K562 (cell line): ENCODE measurements around the gene OR10T2. TPM values are rescaled to one million over a fixed set of nuclear protein-coding genes. Genes with fewer than 3 reads are reported as not detected.

Experiments used
- ATAC-seq: fragments of 200-7000 bp; cut with Tn5 transposase; 3 replicates; pipeline ENCODE4 v1.9.1; 2020; ENCODE audit warnings: moderate library complexity
- BruUV-seq: library from RNA; stranded (reverse); fragments of 400-500 nt; replicated peaks from 2 replicates; lab custom pipeline; 2021; lab: Mats Ljungman, UMichigan
- CTCF ChIA-PET: fragments of 300-600 bp; formaldehyde crosslinking; extraction: SDS; loops from one replicate; lab custom pipeline; 2021; ENCODE audit warnings: low intra/inter-chr PET ratio; lab: Yijun Ruan, JAX
- POLR2A ChIA-PET: fragments of 300-600, 350-650 bp; sonication (Branson Sonifier 250); formaldehyde crosslinking; extraction: SDS; loops from one replicate; lab custom pipeline; 2021; ENCODE audit warnings: antibody characterized with exemption, inconsistent platforms; lab: Yijun Ruan, JAX
- DNase-seq, 4 experiments: peaks; one replicate each; pipeline versions ENCODE4 v3.0.0 to v3.0.0-alpha.2; 2011 to 2018; ENCODE audit warnings: low spot score in 3 of 4, mixed read lengths in 3 of 4; ENCODE audit errors: extremely low read depth in 1 of 4
- FAIRE-seq: peaks from 2 replicates; lab custom pipeline; 2011; peaks lifted over from hg19 to GRCh38; lab: Jason Lieb, UNC
- H2AFZ ChIP-seq: 2 replicates; pipeline ENCODE4 v1.6.0; 2011; ENCODE audit warnings: low read depth, low read length, control low read depth, inconsistent platforms
- H3K27ac ChIP-seq: fragments of 200-600 bp; 3 replicates; pipeline ENCODE4 v1.8.0; 2011; ENCODE audit warnings: low read depth, mild to moderate bottlenecking, control low read depth, inconsistent platforms, low read length, moderate library complexity, mixed read lengths; ENCODE audit errors: extremely low read depth
- H3K27me3 ChIP-seq, 2 experiments: fragments of 300-600 bp in 1 of 2; 2 replicates in 1 of 2; 3 replicates in 1 of 2; pipeline versions ENCODE4 v1.6.0 to v1.8.0; 2011; ENCODE audit warnings: inconsistent platforms in 2 of 2, low read length in 2 of 2, mild to moderate bottlenecking in 1 of 2, mixed read lengths in 1 of 2, moderate library complexity in 1 of 2; ENCODE audit not compliant: control insufficient read depth in 2 of 2, insufficient read depth in 2 of 2
- H3K36me3 ChIP-seq: fragments of 300-600 bp; 3 replicates; pipeline ENCODE4 v1.8.0; 2011; ENCODE audit warnings: mild to moderate bottlenecking, low read length, inconsistent platforms; ENCODE audit not compliant: control insufficient read depth, insufficient read depth
- H3K4me1 ChIP-seq, 2 experiments: fragments of 200-600 bp in 1 of 2; replicated peaks in 1 of 2; 2 replicates in 1 of 2; 3 replicates in 1 of 2; pipeline versions ENCODE4 v1.5.1 to v1.8.0; 2011; ENCODE audit warnings: inconsistent platforms in 2 of 2, low read length in 2 of 2, mild to moderate bottlenecking in 1 of 2, mixed read lengths in 1 of 2, moderate library complexity in 1 of 2; ENCODE audit not compliant: control insufficient read depth in 2 of 2, insufficient read depth in 2 of 2
- H3K4me2 ChIP-seq: 2 replicates; pipeline ENCODE4 v1.6.1; 2011; ENCODE audit warnings: low read length, control low read depth, inconsistent platforms, mixed read lengths; ENCODE audit not compliant: insufficient read depth
- H3K4me3 ChIP-seq: fragments of 200-600 bp; sonication (generic), shearing (Covaris generic); 2 replicates; pipeline ENCODE4 v1.5.1; 2016; ENCODE audit warnings: control low read depth, inconsistent platforms
- H3K79me2 ChIP-seq: fragments of 200-600 bp; 3 replicates; pipeline ENCODE4 v1.8.0; 2011; ENCODE audit warnings: low read length, inconsistent platforms; ENCODE audit not compliant: control insufficient read depth, insufficient read depth
- H3K9ac ChIP-seq, 2 experiments: 2 replicates each; pipeline versions ENCODE4 v1.6.0 to v1.6.1; 2011; ENCODE audit warnings: low read depth in 2 of 2, low read length in 2 of 2, control low read depth in 1 of 2, inconsistent platforms in 1 of 2, mild to moderate bottlenecking in 1 of 2, mixed read lengths in 1 of 2; ENCODE audit not compliant: insufficient read depth in 1 of 2
- H3K9me1 ChIP-seq: one replicate; pipeline ENCODE4 v1.6.0; 2011; ENCODE audit warnings: inconsistent platforms, mild to moderate bottlenecking, low read length, moderate library complexity; ENCODE audit not compliant: control insufficient read depth, insufficient read depth
- H3K9me3 ChIP-seq: replicated peaks from 2 replicates; pipeline ENCODE4 v1.5.1; 2011; ENCODE audit warnings: low read depth, low read length, inconsistent platforms; ENCODE audit not compliant: control insufficient read depth, insufficient read depth
- H4K20me1 ChIP-seq: replicated peaks from 2 replicates; pipeline ENCODE4 v1.6.1; 2011; ENCODE audit warnings: low read length, inconsistent platforms, mixed read lengths; ENCODE audit not compliant: control insufficient read depth, insufficient read depth
- CAMTA2 ChIP-seq: fragments of 250-450 bp; sonication (Bioruptor Pico); conservative IDR thresholded peaks from 2 replicates; pipeline ENCODE4 v1.5.1; 2022
- CHD1 ChIP-seq: fragments of 200-600 bp; sonication (generic); IDR thresholded peaks from one replicate; pipeline ENCODE4 v1.6.1; 2012; ENCODE audit warnings: mild to moderate bottlenecking, moderate library complexity, low read length, inconsistent platforms
- DPF2 ChIP-seq: fragments of 450-650 bp; IDR thresholded peaks from 2 replicates; pipeline ENCODE4 v1.6.1; 2016
- ETV6 ChIP-seq, 3 experiments: fragments of 150-350 bp in 1 of 3; sonication (generic) in 1 of 3; formaldehyde crosslinking in 1 of 3; IDR thresholded peaks; 2 replicates each; pipeline versions ENCODE4 v1.6.1 to v1.8.0; 2014 to 2022; ENCODE audit warnings: borderline replicate concordance in 2 of 3, low read depth in 2 of 3, antibody characterized with exemption in 1 of 3, low read length in 1 of 3, mild to moderate bottlenecking in 1 of 3, missing genetic modification reagents in 1 of 3
- HEY1 ChIP-seq: fragments of 250-450 bp; sonication (Bioruptor Pico); IDR thresholded peaks from 2 replicates; pipeline ENCODE4 v1.5.0; 2020; ENCODE audit warnings: mild to moderate bottlenecking, moderate library complexity, borderline replicate concordance
- MTF1 ChIP-seq: fragments of 250-450 bp; sonication (Bioruptor Pico); IDR thresholded peaks from 2 replicates; pipeline ENCODE4 v1.9.0; 2021; ENCODE audit warnings: moderate library complexity, mild to moderate bottlenecking, inconsistent platforms, borderline replicate concordance
- NFE2 ChIP-seq: IDR thresholded peaks from 2 replicates; pipeline ENCODE4 v1.6.1; 2014; ENCODE audit warnings: antibody characterized with exemption, low read depth
- NKRF ChIP-seq: fragments of 450-650 bp; IDR thresholded peaks from 2 replicates; pipeline ENCODE4 v1.6.1; 2016; ENCODE audit warnings: borderline replicate concordance
- PCBP2 ChIP-seq: fragments of 200-400 bp; formaldehyde crosslinking; IDR thresholded peaks from 2 replicates; pipeline ENCODE4 v1.6.1; 2018; ENCODE audit warnings: low read length, low read depth, mild to moderate bottlenecking, moderate library complexity; ENCODE audit not compliant: poor library complexity, severe bottlenecking
- SMAD2 ChIP-seq: fragments of 150-350 bp; IDR thresholded peaks from 2 replicates; pipeline ENCODE4 v1.6.1; 2014; ENCODE audit warnings: low read depth, mild to moderate bottlenecking, low read length
- SMARCE1 ChIP-seq: fragments of 450-650 bp; IDR thresholded peaks from 2 replicates; pipeline ENCODE4 v1.7.1; 2016; ENCODE audit warnings: mild to moderate bottlenecking
- U2AF1 ChIP-seq: fragments of 200-400 bp; formaldehyde crosslinking; optimal IDR thresholded peaks from 2 replicates; pipeline ENCODE3; 2017; ENCODE audit warnings: mild to moderate bottlenecking, low read depth, low read length, moderate library complexity
- YY1 ChIP-seq, 3 experiments: IDR thresholded peaks; 2 replicates each; pipeline ENCODE4 v1.6.1; 2011; ENCODE audit warnings: low read length in 2 of 3, mild to moderate bottlenecking in 2 of 3, moderate library complexity in 2 of 3, borderline replicate concordance in 1 of 3, control low read depth in 1 of 3, low read depth in 1 of 3; ENCODE audit not compliant: insufficient read depth in 3 of 3, insufficient replicate concordance in 2 of 3, control insufficient read depth in 1 of 3, insufficient read length in 1 of 3; ENCODE audit errors: extremely low read depth in 1 of 3
- ZBTB12 ChIP-seq: fragments of 250-450 bp; sonication (Bioruptor Pico); IDR thresholded peaks from 2 replicates; pipeline ENCODE4 v1.4.0; 2020
- ZNF507 ChIP-seq: conservative IDR thresholded peaks from 2 replicates; pipeline ENCODE4 v1.6.1; 2017; ENCODE audit warnings: missing genetic modification characterization, missing compliant biosample characterization
- WGBS: fragments of 100-300 bp; shearing (Covaris generic); methylation state at CpG from one replicate; pipeline ENCODE4 v1.1.6; 2016; ENCODE audit warnings: low coverage, mixed read lengths; ENCODE audit not compliant: insufficient coverage; ENCODE audit errors: missing lambda C conversion rate; 5-methylcytosine and 5-hydroxymethylcytosine counted together
- in situ Hi-C: fragments of 300-500 bp; cut with MboI; formaldehyde crosslinking; loops from 4 replicates; pipeline ENCODE4 v1.15.0; 2018; ENCODE audit warnings: inconsistent platforms, mixed read lengths
- intact Hi-C: fragments of 100-400 bp; cut with micrococcal nuclease; formaldehyde crosslinking; loops from 2 replicates; pipeline ENCODE4 v1.14.2; 2022
- polyA plus RNA-seq, 8 experiments: library from polyadenylated mRNA; depleted of rRNA in 4 of 8; stranded (reverse) in 5 of 8; unstranded in 3 of 8; fragments of >200 nt; fragmentation: Nextera tagmentation in 2 of 8; fragmentation: Illumina TruSeq in 1 of 8; extraction: Ambion mirVana in 2 of 8; extraction: Trizol in 1 of 8; gene quantifications; 2 replicates each; pipeline versions ENCODE4 v1.2.1 to v1.2.3, GENCODE V29; 2011 to 2014; ENCODE audit warnings: inconsistent platforms in 1 of 8, missing spikeins in 1 of 8
- total RNA-seq, 7 experiments: library from RNA; depleted of rRNA in 6 of 7; stranded (reverse); fragments of >200 nt in 6 of 7; fragmentation: Illumina TruSeq in 2 of 7; extraction: Trizol in 2 of 7; gene quantifications; 2 replicates each; pipeline versions ENCODE4 v1.2.1 to v1.2.3, GENCODE V29; 2011 to 2021; ENCODE audit warnings: low replicate concordance in 1 of 7
- TF ChIP-seq, protein P1 (sequence below): fragments of 450-650 bp; IDR thresholded peaks from 2 replicates; pipeline ENCODE4 v1.6.1; 2016; ENCODE audit warnings: mild to moderate bottlenecking

OR10T2 gene
- total and polyA plus RNA-seq, 9 of the 15 experiments (the other 6 are each of a cell fraction or from before 2014, with no cell fraction given): not detected

DNA sequence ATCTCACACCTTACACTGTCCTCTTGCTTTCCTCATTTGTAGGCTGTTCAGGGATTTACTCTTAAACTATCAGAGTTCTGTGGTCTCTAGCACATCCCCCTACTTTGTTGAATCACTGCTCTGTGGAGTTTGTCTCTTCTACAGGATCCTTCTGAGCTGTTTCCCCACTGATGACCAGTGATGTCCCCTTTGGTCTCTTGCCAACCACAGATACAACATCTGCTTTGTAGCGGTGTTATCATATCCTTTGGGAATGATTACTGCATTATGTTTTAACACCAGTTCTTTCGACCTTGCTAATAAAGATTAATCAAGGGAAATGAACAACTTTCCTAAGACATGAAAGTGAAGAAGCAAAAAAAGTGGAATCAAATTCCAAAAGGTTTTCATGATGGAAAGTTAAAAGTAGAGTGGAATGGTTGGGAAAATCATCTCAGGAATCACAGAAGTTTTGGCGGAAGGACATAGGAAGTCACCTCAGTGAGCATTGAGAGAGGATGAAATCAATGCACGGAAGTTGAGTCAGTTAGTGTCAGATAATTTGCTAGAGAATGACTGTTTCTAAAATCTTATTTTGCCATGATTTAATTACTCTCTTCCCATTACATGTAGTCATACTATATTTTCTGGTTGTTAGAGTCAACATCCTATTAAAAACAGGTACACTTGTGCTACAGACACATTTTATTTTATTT lies 15.5 kb upstream of the OR10T2 start:
- POLR2A ChIA-PET: no interaction called here
- no peak overlapping the region for H2AFZ ChIP-seq
- no peak overlapping the region for H3K9ac ChIP-seq
- H3K79me2 ChIP-seq: no peaks in the 10 kb centered on the region
- H3K9me3 ChIP-seq: no peaks in the 10 kb centered on the region
- FAIRE-seq (no peak), DNase-seq (no peak), ATAC-seq (no peak)
- H3K27me3 ChIP-seq: no peaks in the 10 kb centered on the region
- H4K20me1 ChIP-seq: no peaks in the 10 kb centered on the region
- no peaks in the 10 kb centered on the region for H3K9me1 ChIP-seq
- WGBS: 1% methylated on average over 4 of the region's 4 CpGs
- no peak overlapping the region for H3K4me3 ChIP-seq
- no peaks in the 10 kb centered on the region for H3K36me3 ChIP-seq
- BruUV-seq: no TSS peak
- no peak overlapping the region for H3K4me2 ChIP-seq
- H3K27ac ChIP-seq: no peak overlapping the region
- in situ Hi-C loops (no loop called here), intact Hi-C loops (no loop called here)
- CTCF ChIA-PET: no interaction called here
- H3K4me1 ChIP-seq: no peaks in the 10 kb centered on the region
- TF ChIP-seq ETV6 (IDR thresholded peaks at IDR 0.05; ENCODE audit: borderline replicate concordance in 1 of 2, low read depth in 2 of 2, low read length in 1 of 2) (no peak), ETV6 (CRISPR knock-in tag; IDR thresholded peaks at IDR 0.05; ENCODE audit: borderline replicate concordance) (no peak), U2AF1 (no peak), CAMTA2 (CRISPR knock-in tag) (no peak), MTF1 (CRISPR knock-in tag) (no peak), CHD1 (no peak), ZNF507 (tag) (no peak), HEY1 (CRISPR knock-in tag) (no peak), PCBP2 (no peak), ZBTB12 (CRISPR knock-in tag) (no peak), SMAD2 (no peak), SMARCE1 (no peak), NKRF (no peak), DPF2 (no peak), YY1 (IDR thresholded peaks at IDR 0.05; ENCODE audit: borderline replicate concordance in 1 of 3, control insufficient read depth in 1 of 3, extremely low read depth in 1 of 3, insufficient read depth in 3 of 3, insufficient read length in 1 of 3, insufficient replicate concordance in 2 of 3, low read depth in 1 of 3, low read length in 2 of 3) (no peak), NFE2 (no peak)
- TF ChIP-seq, protein P1, sequence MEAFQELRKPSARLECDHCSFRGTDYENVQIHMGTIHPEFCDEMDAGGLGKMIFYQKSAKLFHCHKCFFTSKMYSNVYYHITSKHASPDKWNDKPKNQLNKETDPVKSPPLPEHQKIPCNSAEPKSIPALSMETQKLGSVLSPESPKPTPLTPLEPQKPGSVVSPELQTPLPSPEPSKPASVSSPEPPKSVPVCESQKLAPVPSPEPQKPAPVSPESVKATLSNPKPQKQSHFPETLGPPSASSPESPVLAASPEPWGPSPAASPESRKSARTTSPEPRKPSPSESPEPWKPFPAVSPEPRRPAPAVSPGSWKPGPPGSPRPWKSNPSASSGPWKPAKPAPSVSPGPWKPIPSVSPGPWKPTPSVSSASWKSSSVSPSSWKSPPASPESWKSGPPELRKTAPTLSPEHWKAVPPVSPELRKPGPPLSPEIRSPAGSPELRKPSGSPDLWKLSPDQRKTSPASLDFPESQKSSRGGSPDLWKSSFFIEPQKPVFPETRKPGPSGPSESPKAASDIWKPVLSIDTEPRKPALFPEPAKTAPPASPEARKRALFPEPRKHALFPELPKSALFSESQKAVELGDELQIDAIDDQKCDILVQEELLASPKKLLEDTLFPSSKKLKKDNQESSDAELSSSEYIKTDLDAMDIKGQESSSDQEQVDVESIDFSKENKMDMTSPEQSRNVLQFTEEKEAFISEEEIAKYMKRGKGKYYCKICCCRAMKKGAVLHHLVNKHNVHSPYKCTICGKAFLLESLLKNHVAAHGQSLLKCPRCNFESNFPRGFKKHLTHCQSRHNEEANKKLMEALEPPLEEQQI: no peak
